GM23338 (cell line): ENCODE data around the gene ABHD15. TPM values are rescaled to one million over a fixed set of nuclear protein-coding genes. Genes with fewer than 3 reads are reported as not detected.

Experiments used
- ATAC-seq: fragments of 200-7000 bp; cut with Tn5 transposase; 3 replicates; pipeline ENCODE4 v1.9.1; 2020
- DNase-seq: peaks from one replicate; pipeline ENCODE4 v3.0.0-alpha.2; 2015; ENCODE audit warnings: low spot score
- H2AFZ ChIP-seq: fragments of 200-600 bp; sonication (generic); 2 replicates; pipeline ENCODE4 v1.8.0; 2016; ENCODE audit warnings: antibody characterized with exemption, mild to moderate bottlenecking, moderate library complexity
- H3F3A ChIP-seq: fragments of 200-600 bp; sonication (generic); replicated peaks from 2 replicates; pipeline ENCODE4 v1.8.0; 2017; ENCODE audit warnings: antibody characterized with exemption, mixed run types, low read depth
- H3K27ac ChIP-seq: fragments of 200-600 bp; sonication (generic); 2 replicates; pipeline ENCODE4 v1.6.1; 2016; ENCODE audit warnings: low read depth
- H3K27me3 ChIP-seq: fragments of 200-600 bp; sonication (generic); 2 replicates; pipeline ENCODE4 v1.8.0; 2016; ENCODE audit warnings: mild to moderate bottlenecking, mixed run types, moderate library complexity; ENCODE audit not compliant: insufficient read depth
- H3K36me3 ChIP-seq: fragments of 200-600 bp; sonication (generic); 2 replicates; pipeline ENCODE4 v1.8.0; 2016; ENCODE audit warnings: mild to moderate bottlenecking; ENCODE audit not compliant: insufficient read depth
- H3K4me1 ChIP-seq: fragments of 200-600 bp; sonication (generic); 2 replicates; pipeline ENCODE4 v1.8.0; 2016; ENCODE audit warnings: mild to moderate bottlenecking, moderate library complexity; ENCODE audit not compliant: insufficient read depth
- H3K4me2 ChIP-seq: fragments of 200-600 bp; sonication (generic); 2 replicates; pipeline ENCODE4 v1.7.1; 2017; ENCODE audit warnings: mixed run types
- H3K4me3 ChIP-seq: fragments of 200-600 bp; sonication (generic); 2 replicates; pipeline ENCODE4 v1.6.1; 2016; ENCODE audit warnings: mixed run types
- H3K79me2 ChIP-seq: fragments of 200-600 bp; sonication (generic); replicated peaks from 2 replicates; pipeline ENCODE4 v1.8.0; 2017; ENCODE audit warnings: mild to moderate bottlenecking; ENCODE audit not compliant: insufficient read depth
- H3K9me2 ChIP-seq: fragments of 200-600 bp; sonication (generic); 2 replicates; pipeline ENCODE4 v1.8.0; 2017; ENCODE audit not compliant: insufficient read depth
- H4K20me1 ChIP-seq: fragments of 200-600 bp; sonication (generic); replicated peaks from 2 replicates; pipeline ENCODE4 v1.8.0; 2017; ENCODE audit warnings: mild to moderate bottlenecking; ENCODE audit not compliant: insufficient read depth
- H3K27ac Mint-ChIP-seq: 2 replicates; pipeline ENCODE4 v1.8.0; 2020; ENCODE audit warnings: inconsistent platforms, mild to moderate bottlenecking, moderate library complexity, mixed read lengths
- H3K27me3 Mint-ChIP-seq: 3 replicates; pipeline ENCODE4 v1.8.0; 2022; ENCODE audit warnings: low read depth, mild to moderate bottlenecking, moderate library complexity, mixed read lengths, inconsistent platforms; ENCODE audit not compliant: insufficient read depth, poor library complexity
- H3K36me3 Mint-ChIP-seq: 3 replicates; pipeline ENCODE4 v1.8.0; 2021; ENCODE audit warnings: low read depth, mild to moderate bottlenecking, inconsistent platforms, moderate library complexity, mixed read lengths
- H3K4me1 Mint-ChIP-seq: 3 replicates; pipeline ENCODE4 v1.8.0; 2020; ENCODE audit warnings: mild to moderate bottlenecking, inconsistent platforms, mixed read lengths
- H3K4me3 Mint-ChIP-seq: 3 replicates; pipeline ENCODE4 v1.8.0; 2021; ENCODE audit warnings: moderate library complexity, mild to moderate bottlenecking, inconsistent platforms, mixed read lengths
- H3K9me3 Mint-ChIP-seq: 3 replicates; pipeline ENCODE4 v1.8.0; 2020; ENCODE audit warnings: moderate library complexity, mild to moderate bottlenecking, inconsistent platforms, mixed read lengths
- CREB1 ChIP-seq: fragments of 250-450 bp; sonication (Bioruptor Pico); IDR thresholded peaks from 2 replicates; pipeline ENCODE4 v1.5.0; 2020; ENCODE audit warnings: low read depth, mild to moderate bottlenecking, moderate library complexity
- EZH2 ChIP-seq: fragments of 200-600 bp; sonication (generic); IDR thresholded peaks from one replicate; pipeline ENCODE4 v1.8.0; 2017; ENCODE audit warnings: antibody characterized with exemption, mild to moderate bottlenecking, low read depth; ENCODE audit not compliant: unreplicated experiment
- EZH2phosphoT487 ChIP-seq: fragments of 200-600 bp; sonication (generic); IDR thresholded peaks from one replicate; pipeline ENCODE4 v1.8.1; 2018; ENCODE audit warnings: antibody characterized with exemption; ENCODE audit not compliant: unreplicated experiment
- JUNB ChIP-seq: IDR thresholded peaks from one replicate; pipeline ENCODE4 v1.6.1; 2016; ENCODE audit warnings: antibody characterized with exemption; ENCODE audit not compliant: unreplicated experiment
- NANOG ChIP-seq: IDR thresholded peaks from 2 replicates; pipeline ENCODE4 v1.6.1; 2016; ENCODE audit warnings: antibody characterized with exemption, borderline replicate concordance
- POLR2AphosphoS5 ChIP-seq: IDR thresholded peaks from 2 replicates; pipeline ENCODE4 v1.6.1; 2016; ENCODE audit warnings: antibody characterized with exemption, low read depth
- STAT1 ChIP-seq: IDR thresholded peaks from one replicate; pipeline ENCODE4 v1.6.1; 2016; ENCODE audit warnings: antibody characterized with exemption; ENCODE audit not compliant: unreplicated experiment
- ZNF114 ChIP-seq: fragments of 250-450 bp; sonication (Bioruptor Pico); IDR thresholded peaks from 2 replicates; pipeline ENCODE4 v1.5.0; 2020; ENCODE audit warnings: mild to moderate bottlenecking, moderate library complexity
- ZNF331 ChIP-seq: fragments of 250-450 bp; sonication (Bioruptor Pico); IDR thresholded peaks from 2 replicates; pipeline ENCODE4 v1.5.0; 2020; ENCODE audit warnings: low read depth, mild to moderate bottlenecking, moderate library complexity
- polyA plus RNA-seq: library from polyadenylated mRNA; unstranded; fragments of >200 nt; fragmentation: Nextera tagmentation; extraction: Ambion mirVana; gene quantifications from 2 replicates; pipeline ENCODE4 v1.2.1, GENCODE V29; 2016
- total RNA-seq: library from RNA; depleted of rRNA; stranded (reverse); fragments of >200 nt; shearing (Covaris generic); gene quantifications from 2 replicates; pipeline ENCODE4 v1.2.3, GENCODE V29; 2014
- TF ChIP-seq, protein P1 (sequence below): IDR thresholded peaks from one replicate; pipeline ENCODE4 v1.6.1; 2018; ENCODE audit warnings: antibody characterized with exemption; ENCODE audit not compliant: unreplicated experiment
- TF ChIP-seq, protein P2 (sequence below): fragments of 250-450 bp; sonication (Bioruptor Pico); IDR thresholded peaks from 2 replicates; pipeline ENCODE4 v1.5.0; 2020; ENCODE audit warnings: mild to moderate bottlenecking, moderate library complexity
- TF ChIP-seq, protein P3 (sequence below): IDR thresholded peaks from 2 replicates; pipeline ENCODE4 v1.6.1; 2016; ENCODE audit warnings: antibody characterized with exemption
- TF ChIP-seq, protein P4 (sequence below), 2 experiments: fragments of 200-600 bp in 1 of 2; sonication (generic) in 1 of 2; conservative IDR thresholded peaks; 2 replicates each; pipeline versions ENCODE4 v1.5.1 to v1.6.1; 2016 to 2017; ENCODE audit warnings: antibody characterized with exemption in 2 of 2, low read depth in 2 of 2, mild to moderate bottlenecking in 2 of 2, moderate library complexity in 1 of 2

Gene ABHD15
- total and polyA plus RNA-seq, 2 experiments from 2014 or later = 0.27 to 2.5 TPM

DNA sequence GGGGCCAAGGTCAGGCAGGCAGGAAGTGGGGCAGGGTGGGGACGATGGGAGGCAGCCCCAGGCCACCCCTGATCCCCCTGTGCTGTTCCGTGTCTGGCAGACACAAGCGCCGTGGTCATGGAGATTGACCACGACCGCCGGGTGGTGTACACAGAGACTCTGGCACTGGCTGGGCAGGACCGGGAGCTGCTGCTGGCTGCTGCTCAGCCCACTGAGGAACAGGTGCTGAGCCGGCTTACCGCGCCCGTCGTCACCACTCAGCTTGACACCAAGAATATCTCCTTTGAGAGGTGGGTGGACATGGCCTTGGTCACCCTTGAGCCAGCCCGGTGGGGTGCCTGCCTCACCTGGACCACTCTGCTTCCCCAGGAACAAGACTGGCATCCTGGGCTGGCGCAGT lies 42.1 kb upstream of the ABHD15 start:
- DNase-seq (no peak), ATAC-seq (no peak)
- H3K4me3 ChIP-seq = no peak overlapping the region
- Mint-ChIP-seq H3K4me3 (no peak overlapping the region), H3K9me3 (no peaks in the 10 kb centered on the region; the same call in 2 of the 3 replicates), H3K27ac (no peak overlapping the region), H3K27me3 (peaks cover 10% of the 10 kb centered on the region), H3K36me3 (peaks cover 4% of the 10 kb centered on the region; the same call in 2 of the 3 replicates), H3K4me1 (peaks cover 5% of the 10 kb centered on the region)
- peaks cover 9% of the 10 kb centered on the region for H3K27me3 ChIP-seq
- no peak overlapping the region for H3K4me2 ChIP-seq
- H3K9me2 ChIP-seq = no peaks in the 10 kb centered on the region
- no peaks in the 10 kb centered on the region; the same call in 1 of the 2 replicates for H3K36me3 ChIP-seq
- peaks cover 3% of the 10 kb centered on the region; the same call in 1 of the 2 replicates for H3K4me1 ChIP-seq
- TF ChIP-seq EZH2 (no peak), NANOG (no peak), EZH2phosphoT487 (no peak), POLR2AphosphoS5 (no peak), STAT1 (no peak), ZNF114 (CRISPR knock-in tag) (no peak), CREB1 (CRISPR knock-in tag) (no peak), JUNB (no peak), ZNF331 (no peak)
- TF ChIP-seq, protein P1, sequence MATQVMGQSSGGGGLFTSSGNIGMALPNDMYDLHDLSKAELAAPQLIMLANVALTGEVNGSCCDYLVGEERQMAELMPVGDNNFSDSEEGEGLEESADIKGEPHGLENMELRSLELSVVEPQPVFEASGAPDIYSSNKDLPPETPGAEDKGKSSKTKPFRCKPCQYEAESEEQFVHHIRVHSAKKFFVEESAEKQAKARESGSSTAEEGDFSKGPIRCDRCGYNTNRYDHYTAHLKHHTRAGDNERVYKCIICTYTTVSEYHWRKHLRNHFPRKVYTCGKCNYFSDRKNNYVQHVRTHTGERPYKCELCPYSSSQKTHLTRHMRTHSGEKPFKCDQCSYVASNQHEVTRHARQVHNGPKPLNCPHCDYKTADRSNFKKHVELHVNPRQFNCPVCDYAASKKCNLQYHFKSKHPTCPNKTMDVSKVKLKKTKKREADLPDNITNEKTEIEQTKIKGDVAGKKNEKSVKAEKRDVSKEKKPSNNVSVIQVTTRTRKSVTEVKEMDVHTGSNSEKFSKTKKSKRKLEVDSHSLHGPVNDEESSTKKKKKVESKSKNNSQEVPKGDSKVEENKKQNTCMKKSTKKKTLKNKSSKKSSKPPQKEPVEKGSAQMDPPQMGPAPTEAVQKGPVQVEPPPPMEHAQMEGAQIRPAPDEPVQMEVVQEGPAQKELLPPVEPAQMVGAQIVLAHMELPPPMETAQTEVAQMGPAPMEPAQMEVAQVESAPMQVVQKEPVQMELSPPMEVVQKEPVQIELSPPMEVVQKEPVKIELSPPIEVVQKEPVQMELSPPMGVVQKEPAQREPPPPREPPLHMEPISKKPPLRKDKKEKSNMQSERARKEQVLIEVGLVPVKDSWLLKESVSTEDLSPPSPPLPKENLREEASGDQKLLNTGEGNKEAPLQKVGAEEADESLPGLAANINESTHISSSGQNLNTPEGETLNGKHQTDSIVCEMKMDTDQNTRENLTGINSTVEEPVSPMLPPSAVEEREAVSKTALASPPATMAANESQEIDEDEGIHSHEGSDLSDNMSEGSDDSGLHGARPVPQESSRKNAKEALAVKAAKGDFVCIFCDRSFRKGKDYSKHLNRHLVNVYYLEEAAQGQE = no peak
- TF ChIP-seq, protein P2, sequence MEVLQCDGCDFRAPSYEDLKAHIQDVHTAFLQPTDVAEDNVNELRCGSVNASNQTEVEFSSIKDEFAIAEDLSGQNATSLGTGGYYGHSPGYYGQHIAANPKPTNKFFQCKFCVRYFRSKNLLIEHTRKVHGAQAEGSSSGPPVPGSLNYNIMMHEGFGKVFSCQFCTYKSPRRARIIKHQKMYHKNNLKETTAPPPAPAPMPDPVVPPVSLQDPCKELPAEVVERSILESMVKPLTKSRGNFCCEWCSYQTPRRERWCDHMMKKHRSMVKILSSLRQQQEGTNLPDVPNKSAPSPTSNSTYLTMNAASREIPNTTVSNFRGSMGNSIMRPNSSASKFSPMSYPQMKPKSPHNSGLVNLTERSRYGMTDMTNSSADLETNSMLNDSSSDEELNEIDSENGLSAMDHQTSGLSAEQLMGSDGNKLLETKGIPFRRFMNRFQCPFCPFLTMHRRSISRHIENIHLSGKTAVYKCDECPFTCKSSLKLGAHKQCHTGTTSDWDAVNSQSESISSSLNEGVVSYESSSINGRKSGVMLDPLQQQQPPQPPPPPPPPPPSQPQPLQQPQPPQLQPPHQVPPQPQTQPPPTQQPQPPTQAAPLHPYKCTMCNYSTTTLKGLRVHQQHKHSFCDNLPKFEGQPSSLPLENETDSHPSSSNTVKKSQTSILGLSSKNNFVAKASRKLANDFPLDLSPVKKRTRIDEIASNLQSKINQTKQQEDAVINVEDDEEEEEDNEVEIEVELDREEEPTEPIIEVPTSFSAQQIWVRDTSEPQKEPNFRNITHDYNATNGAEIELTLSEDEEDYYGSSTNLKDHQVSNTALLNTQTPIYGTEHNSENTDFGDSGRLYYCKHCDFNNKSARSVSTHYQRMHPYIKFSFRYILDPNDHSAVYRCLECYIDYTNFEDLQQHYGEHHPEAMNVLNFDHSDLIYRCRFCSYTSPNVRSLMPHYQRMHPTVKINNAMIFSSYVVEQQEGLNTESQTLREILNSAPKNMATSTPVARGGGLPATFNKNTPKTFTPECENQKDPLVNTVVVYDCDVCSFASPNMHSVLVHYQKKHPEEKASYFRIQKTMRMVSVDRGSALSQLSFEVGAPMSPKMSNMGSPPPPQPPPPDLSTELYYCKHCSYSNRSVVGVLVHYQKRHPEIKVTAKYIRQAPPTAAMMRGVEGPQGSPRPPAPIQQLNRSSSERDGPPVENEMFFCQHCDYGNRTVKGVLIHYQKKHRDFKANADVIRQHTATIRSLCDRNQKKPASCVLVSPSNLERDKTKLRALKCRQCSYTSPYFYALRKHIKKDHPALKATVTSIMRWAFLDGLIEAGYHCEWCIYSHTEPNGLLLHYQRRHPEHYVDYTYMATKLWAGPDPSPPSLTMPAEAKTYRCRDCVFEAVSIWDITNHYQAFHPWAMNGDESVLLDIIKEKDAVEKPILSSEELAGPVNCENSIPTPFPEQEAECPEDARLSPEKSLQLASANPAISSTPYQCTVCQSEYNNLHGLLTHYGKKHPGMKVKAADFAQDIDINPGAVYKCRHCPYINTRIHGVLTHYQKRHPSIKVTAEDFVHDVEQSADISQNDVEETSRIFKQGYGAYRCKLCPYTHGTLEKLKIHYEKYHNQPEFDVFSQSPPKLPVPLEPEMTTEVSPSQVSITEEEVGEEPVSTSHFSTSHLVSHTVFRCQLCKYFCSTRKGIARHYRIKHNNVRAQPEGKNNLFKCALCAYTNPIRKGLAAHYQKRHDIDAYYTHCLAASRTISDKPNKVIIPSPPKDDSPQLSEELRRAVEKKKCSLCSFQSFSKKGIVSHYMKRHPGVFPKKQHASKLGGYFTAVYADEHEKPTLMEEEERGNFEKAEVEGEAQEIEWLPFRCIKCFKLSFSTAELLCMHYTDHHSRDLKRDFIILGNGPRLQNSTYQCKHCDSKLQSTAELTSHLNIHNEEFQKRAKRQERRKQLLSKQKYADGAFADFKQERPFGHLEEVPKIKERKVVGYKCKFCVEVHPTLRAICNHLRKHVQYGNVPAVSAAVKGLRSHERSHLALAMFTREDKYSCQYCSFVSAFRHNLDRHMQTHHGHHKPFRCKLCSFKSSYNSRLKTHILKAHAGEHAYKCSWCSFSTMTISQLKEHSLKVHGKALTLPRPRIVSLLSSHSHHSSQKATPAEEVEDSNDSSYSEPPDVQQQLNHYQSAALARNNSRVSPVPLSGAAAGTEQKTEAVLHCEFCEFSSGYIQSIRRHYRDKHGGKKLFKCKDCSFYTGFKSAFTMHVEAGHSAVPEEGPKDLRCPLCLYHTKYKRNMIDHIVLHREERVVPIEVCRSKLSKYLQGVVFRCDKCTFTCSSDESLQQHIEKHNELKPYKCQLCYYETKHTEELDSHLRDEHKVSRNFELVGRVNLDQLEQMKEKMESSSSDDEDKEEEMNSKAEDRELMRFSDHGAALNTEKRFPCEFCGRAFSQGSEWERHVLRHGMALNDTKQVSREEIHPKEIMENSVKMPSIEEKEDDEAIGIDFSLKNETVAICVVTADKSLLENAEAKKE (CRISPR knock-in tag) = no peak
- TF ChIP-seq, protein P3, sequence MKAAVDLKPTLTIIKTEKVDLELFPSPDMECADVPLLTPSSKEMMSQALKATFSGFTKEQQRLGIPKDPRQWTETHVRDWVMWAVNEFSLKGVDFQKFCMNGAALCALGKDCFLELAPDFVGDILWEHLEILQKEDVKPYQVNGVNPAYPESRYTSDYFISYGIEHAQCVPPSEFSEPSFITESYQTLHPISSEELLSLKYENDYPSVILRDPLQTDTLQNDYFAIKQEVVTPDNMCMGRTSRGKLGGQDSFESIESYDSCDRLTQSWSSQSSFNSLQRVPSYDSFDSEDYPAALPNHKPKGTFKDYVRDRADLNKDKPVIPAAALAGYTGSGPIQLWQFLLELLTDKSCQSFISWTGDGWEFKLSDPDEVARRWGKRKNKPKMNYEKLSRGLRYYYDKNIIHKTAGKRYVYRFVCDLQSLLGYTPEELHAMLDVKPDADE = no peak
- TF ChIP-seq, protein P4, sequence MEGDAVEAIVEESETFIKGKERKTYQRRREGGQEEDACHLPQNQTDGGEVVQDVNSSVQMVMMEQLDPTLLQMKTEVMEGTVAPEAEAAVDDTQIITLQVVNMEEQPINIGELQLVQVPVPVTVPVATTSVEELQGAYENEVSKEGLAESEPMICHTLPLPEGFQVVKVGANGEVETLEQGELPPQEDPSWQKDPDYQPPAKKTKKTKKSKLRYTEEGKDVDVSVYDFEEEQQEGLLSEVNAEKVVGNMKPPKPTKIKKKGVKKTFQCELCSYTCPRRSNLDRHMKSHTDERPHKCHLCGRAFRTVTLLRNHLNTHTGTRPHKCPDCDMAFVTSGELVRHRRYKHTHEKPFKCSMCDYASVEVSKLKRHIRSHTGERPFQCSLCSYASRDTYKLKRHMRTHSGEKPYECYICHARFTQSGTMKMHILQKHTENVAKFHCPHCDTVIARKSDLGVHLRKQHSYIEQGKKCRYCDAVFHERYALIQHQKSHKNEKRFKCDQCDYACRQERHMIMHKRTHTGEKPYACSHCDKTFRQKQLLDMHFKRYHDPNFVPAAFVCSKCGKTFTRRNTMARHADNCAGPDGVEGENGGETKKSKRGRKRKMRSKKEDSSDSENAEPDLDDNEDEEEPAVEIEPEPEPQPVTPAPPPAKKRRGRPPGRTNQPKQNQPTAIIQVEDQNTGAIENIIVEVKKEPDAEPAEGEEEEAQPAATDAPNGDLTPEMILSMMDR (conservative IDR thresholded peaks at IDR 0.05; ENCODE audit: low read depth in 2 of 2) = no peak
- no peak overlapping the region for H2AFZ ChIP-seq
- H3F3A ChIP-seq = no peaks in the 10 kb centered on the region
- H4K20me1 ChIP-seq = peaks cover 7% of the 10 kb centered on the region; the same call in 1 of the 2 replicates
- H3K27ac ChIP-seq = no peak overlapping the region
- H3K79me2 ChIP-seq = peaks cover 8% of the 10 kb centered on the region
